Fibroblast of pulmonary artery (primary cell): ENCODE measurements around the gene PANX3.

Experiments used
- DNase-seq: peaks from one replicate; pipeline ENCODE4 v3.0.0-alpha.2; 2010; ENCODE audit warnings: low read depth
- H3K4me3 ChIP-seq: replicated peaks from 2 replicates; pipeline ENCODE4 v1.5.1; 2011; ENCODE audit warnings: low read depth, mild to moderate bottlenecking, control low read depth, low read length, moderate library complexity
- CTCF ChIP-seq: IDR thresholded peaks from 2 replicates; pipeline ENCODE4 v1.5.1; 2011; ENCODE audit warnings: mild to moderate bottlenecking, control low read depth, low read length, inconsistent platforms; ENCODE audit errors: missing control alignments

Gene PANX3

GRCh38 chr11:124612567-124613246, 1.5 kb downstream of the PANX3 start:
- peak; percentile 23 for DNase-seq
- no peak for TF ChIP-seq CTCF
- H3K4me3 ChIP-seq, result no peak overlapping the region

GRCh38 chr11:124618863-124619262, 7.6 kb downstream of the PANX3 start:
- H3K4me3 ChIP-seq, result no peak overlapping the region
- no peak for TF ChIP-seq CTCF
- no peak for DNase-seq

GRCh38 chr11:124622531-124623451, 11.6 kb downstream of the PANX3 start, which contains the start of gene TBRG1:
TSS of gene TBRG1 (plus strand) at chr11:124622864. CDS start at chr11:124623084, 220 bp downstream.
- no peak for TF ChIP-seq CTCF
- peak within 1 kb of the TSS; percentile 97 for H3K4me3 ChIP-seq
- peak; percentile 91 for DNase-seq

GRCh38 chr11:124623861-124624525, 12.8 kb downstream of the PANX3 start:
- no peak for DNase-seq
- peak overlapping the region; percentile 97 for H3K4me3 ChIP-seq
- TF ChIP-seq CTCF, result no peak

- no peak for DNase-seq
- no peak overlapping the region for H3K4me3 ChIP-seq
- TF ChIP-seq CTCF, result no peak
Observed at GRCh38 chr11:124625504-124626168, 14.4 kb downstream of the PANX3 start.

GRCh38 chr11:124627546-124627945, 16.3 kb downstream of the PANX3 start:
- no peak for TF ChIP-seq CTCF
- no peak overlapping the region for H3K4me3 ChIP-seq
- DNase-seq, result no peak
